ENCODE data around the gene CXCL12. TPM values are rescaled to one million over a fixed set of nuclear protein-coding genes. Genes with fewer than 3 reads are reported as not detected.

The CXCL12 gene
- polyA plus RNA-seq, 1 of the 3 experiments (the other 2 are of a cell fraction) = 4.7 TPM

- WGBS (ENCODE audit: low lambda C conversion rate) = 25% methylated on average over 10 of the region's 15 CpGs
- no peaks in the 10 kb centered on the region for H3K79me2 ChIP-seq (ENCODE audit: insufficient read depth)
- peaks cover 13% of the 10 kb centered on the region; the same call in 1 of the 2 replicates for H3K27me3 ChIP-seq (ENCODE audit: insufficient read depth)
- peaks cover 0 to 7% of the 10 kb centered on the region in 2 experiments; a peak in 1 of 4 replicates for H3K4me1 ChIP-seq (ENCODE audit: control insufficient read depth in 1 of 2, insufficient read depth in 2 of 2, low read depth in 1 of 2, low read length in 1 of 2)
- H3K9me2 ChIP-seq = no peaks in the 10 kb centered on the region
- POLR2A ChIA-PET = no interaction called here
- H3K36me3 ChIP-seq (replicated peaks in 1 of 2; ENCODE audit: control insufficient read depth in 1 of 2, insufficient read depth in 2 of 2, low read length in 1 of 2) = no peaks in the 10 kb centered on the region
- H2AFZ ChIP-seq (ENCODE audit: low read depth) = no peak overlapping the region
- no peak overlapping the region for H3K9ac ChIP-seq
- no peaks in the 10 kb centered on the region for H3K9me3 ChIP-seq
- TF ChIP-seq CTCF (IDR thresholded peaks at IDR 0.05) (no peak), TEAD4 (IDR thresholded peaks at IDR 0.05; ENCODE audit: borderline replicate concordance, insufficient read depth) (no peak), JUND (IDR thresholded peaks at IDR 0.05) (no peak), ELF1 (IDR thresholded peaks at IDR 0.05) (no peak), MAX (IDR thresholded peaks at IDR 0.05; ENCODE audit: low read depth) (no peak), FOSL2 (IDR thresholded peaks at IDR 0.05; ENCODE audit: borderline replicate concordance, low read depth) (no peak), REST (IDR thresholded peaks at IDR 0.05; ENCODE audit: low read depth, low read length) (no peak), MXI1 (IDR thresholded peaks at IDR 0.05; ENCODE audit: low read depth, low read length) (no peak), GABPA (IDR thresholded peaks at IDR 0.05; ENCODE audit: low read depth) (no peak), RFX5 (IDR thresholded peaks at IDR 0.05; ENCODE audit: low read length) (no peak), EP300 (IDR thresholded peaks at IDR 0.05; ENCODE audit: borderline replicate concordance in 1 of 2, low read depth in 1 of 2, low read length in 1 of 2) (no peak), TCF12 (IDR thresholded peaks at IDR 0.05) (no peak), FOXJ3 (CRISPR knock-in tag; IDR thresholded peaks at IDR 0.05) (no peak), TAF1 (IDR thresholded peaks at IDR 0.05; ENCODE audit: borderline replicate concordance, low read depth, low read length) (no peak), RXRA (IDR thresholded peaks at IDR 0.05; ENCODE audit: borderline replicate concordance, low read depth) (no peak), MEF2A (IDR thresholded peaks at IDR 0.05; ENCODE audit: borderline replicate concordance, low read depth) (no peak)
- H3K4me3 ChIP-seq (ENCODE audit: low read depth in 2 of 2, low read length in 1 of 2) = no peak overlapping the region
- CTCF ChIA-PET = interaction anchor here (0.9 to 2.1 kb wide), 2 partner anchors 12 to 14 kb away, joined by 4 to 8 read pairs; no protein-coding TSS in a partner anchor
- no peaks in the 10 kb centered on the region for H3F3A ChIP-seq (replicated peaks; ENCODE audit: insufficient read depth)
- H3K27ac ChIP-seq (ENCODE audit: low read depth in 2 of 2, low read length in 1 of 2) = no peak overlapping the region
- no peaks in the 10 kb centered on the region for H4K20me1 ChIP-seq (ENCODE audit: insufficient read depth)
- no peak for DNase-seq
- no peak overlapping the region for H3K4me2 ChIP-seq
Observed at GRCh38 chr10:44398747-44399658, 14.1 kb upstream of the CXCL12 start.
